AG09319 (cell line): ENCODE measurements around the gene GEMIN8.

ENCODE experiments used
- DNase-seq: peaks from one replicate; pipeline ENCODE4 v3.0.0-alpha.2; 2010; ENCODE audit warnings: low read depth; ENCODE audit errors: extremely low read depth
- CTCF ChIP-seq: IDR thresholded peaks from 2 replicates; pipeline ENCODE4 v1.5.1; 2011; ENCODE audit warnings: low read depth, mild to moderate bottlenecking, inconsistent platforms, low read length, moderate library complexity

GEMIN8 gene

DNA sequence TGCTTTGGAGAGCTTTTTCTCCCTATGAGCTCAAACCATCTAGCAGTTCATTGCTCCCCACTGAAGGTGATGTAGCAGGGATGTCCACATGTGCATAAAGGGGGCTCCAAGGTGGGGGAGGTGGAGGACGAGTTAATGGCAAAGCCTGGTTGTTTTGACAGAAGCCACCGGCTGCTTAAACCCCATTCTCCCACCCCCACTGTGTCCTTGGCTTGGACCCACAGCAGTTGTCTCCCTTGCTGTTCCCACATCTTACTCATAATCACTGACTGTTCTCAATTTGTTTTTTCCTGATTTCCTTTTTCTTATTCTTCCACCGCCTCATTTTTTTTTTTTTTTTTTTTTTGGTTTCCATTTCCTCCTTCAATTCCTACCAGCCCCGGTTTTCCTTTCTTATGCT lies 72.7 kb downstream of the GEMIN8 start:
- TF ChIP-seq CTCF = no peak

More for the DNA sequence above, 72.7 kb downstream of the GEMIN8 start:
- no peak for DNase-seq
